HepG2 (cell line): ENCODE results near the gene THRB. TPM values are rescaled to one million over a fixed set of nuclear protein-coding genes. Genes with fewer than 3 reads are reported as not detected.

ENCODE experiments used
- BHLHE40 ChIP-seq: IDR thresholded peaks from 2 replicates; pipeline ENCODE4 v1.6.1; 2011; ENCODE audit warnings: low read length, improper control_type of control experiment
- ETV5 ChIP-seq: IDR thresholded peaks from 2 replicates; pipeline ENCODE4 v1.6.1; 2018; ENCODE audit warnings: missing biosample characterization, missing genetic modification reagents, inconsistent platforms, borderline replicate concordance
- GLI4 ChIP-seq: sonication (generic); formaldehyde crosslinking; IDR thresholded peaks from 2 replicates; pipeline ENCODE4 v1.5.1; 2020; ENCODE audit warnings: missing genetic modification reagents, mild to moderate bottlenecking, moderate library complexity, borderline replicate concordance
- GMEB1 ChIP-seq: sonication (generic); formaldehyde crosslinking; IDR thresholded peaks from 2 replicates; pipeline ENCODE4 v1.5.1; 2020; ENCODE audit warnings: missing genetic modification reagents, mild to moderate bottlenecking, borderline replicate concordance
- HNRNPH1 ChIP-seq: fragments of 200-400 bp; formaldehyde crosslinking; optimal IDR thresholded peaks from 2 replicates; pipeline ENCODE3; 2017; ENCODE audit warnings: mild to moderate bottlenecking, low read depth, low read length
- KLF9 ChIP-seq: IDR thresholded peaks from 2 replicates; pipeline ENCODE4 v1.6.1; 2016; ENCODE audit warnings: low read depth
- MEIS1 ChIP-seq: sonication (generic); formaldehyde crosslinking; IDR thresholded peaks from 2 replicates; pipeline ENCODE4 v1.9.0; 2021; ENCODE audit warnings: mild to moderate bottlenecking, missing genetic modification reagents, moderate library complexity, borderline replicate concordance
- MTA1 ChIP-seq: sonication (generic); formaldehyde crosslinking; IDR thresholded peaks from 2 replicates; pipeline ENCODE4 v1.4.0; 2020; ENCODE audit warnings: missing genetic modification reagents, mild to moderate bottlenecking, borderline replicate concordance
- PAWR ChIP-seq: sonication (generic); formaldehyde crosslinking; IDR thresholded peaks from 2 replicates; pipeline ENCODE4 v1.4.0; 2020; ENCODE audit warnings: missing genetic modification reagents, mild to moderate bottlenecking, borderline replicate concordance
- TCF7 ChIP-seq: sonication (generic); IDR thresholded peaks from 2 replicates; pipeline ENCODE4 v1.6.1; 2016; ENCODE audit warnings: antibody characterized with exemption, low read depth
- USF2 ChIP-seq, 2 experiments: sonication (generic) in 1 of 2; formaldehyde crosslinking in 1 of 2; IDR thresholded peaks; 2 replicates each; pipeline versions ENCODE4 v1.5.1 to v1.6.1; 2011 to 2020; ENCODE audit warnings: borderline replicate concordance in 1 of 2, low read depth in 1 of 2, low read length in 1 of 2, mild to moderate bottlenecking in 1 of 2, missing genetic modification reagents in 1 of 2, moderate library complexity in 1 of 2
- ZBTB10 ChIP-seq: sonication (generic); formaldehyde crosslinking; IDR thresholded peaks from 2 replicates; pipeline ENCODE4 v1.4.0; 2020; ENCODE audit warnings: missing genetic modification reagents, borderline replicate concordance
- ZNF121 ChIP-seq: sonication (generic); formaldehyde crosslinking; IDR thresholded peaks from 2 replicates; pipeline ENCODE4 v1.5.0; 2020; ENCODE audit warnings: mild to moderate bottlenecking, missing genetic modification reagents
- ZNF639 ChIP-seq: conservative IDR thresholded peaks from 2 replicates; pipeline ENCODE4 v1.6.1; 2018; ENCODE audit warnings: missing genetic modification reagents
- ZNF687 ChIP-seq: sonication (generic); formaldehyde crosslinking; IDR thresholded peaks from 2 replicates; pipeline ENCODE4 v1.5.1; 2020; ENCODE audit warnings: mild to moderate bottlenecking, missing genetic modification reagents, moderate library complexity
- ZNF746 ChIP-seq: sonication (generic); formaldehyde crosslinking; IDR thresholded peaks from 2 replicates; pipeline ENCODE4 v1.8.0; 2022; ENCODE audit warnings: mild to moderate bottlenecking, missing genetic modification reagents
- polyA plus RNA-seq, 8 experiments: library from polyadenylated mRNA; depleted of rRNA in 3 of 8; stranded (reverse) in 7 of 8; unstranded in 1 of 8; fragments of >200 nt; fragmentation: Illumina TruSeq in 4 of 8; extraction: Trizol in 4 of 8; gene quantifications; 2 replicates each; pipeline versions ENCODE4 v1.2.1 to v1.2.3, GENCODE V29; 2011 to 2016; ENCODE audit warnings: low read depth in 4 of 8, missing spikeins in 1 of 8, mixed read lengths in 1 of 8; ENCODE audit not compliant: insufficient read depth in 1 of 8
- total RNA-seq, 5 experiments: library from RNA; depleted of rRNA; stranded (reverse); fragments of >200 nt; fragmentation: Illumina TruSeq; extraction: Trizol; gene quantifications; 2 replicates each; pipeline ENCODE4 v1.2.3, GENCODE V29; 2016; ENCODE audit warnings: low read depth in 1 of 5

Gene THRB
- total and polyA plus RNA-seq, 2 of the 13 experiments (the other 11 are each of a cell fraction or from before 2014, with no cell fraction given) = 4.7 to 22.7 TPM

GRCh38 chr3:24100696-24101402 lies 393.8 kb downstream of the THRB start (continued):
- TF ChIP-seq ETV5 (CRISPR knock-in tag) (no peak), ZBTB10 (CRISPR knock-in tag) (no peak), HNRNPH1 (no peak), GLI4 (no peak), KLF9 (CRISPR knock-in tag) (no peak), GMEB1 (no peak), ZNF746 (CRISPR knock-in tag) (no peak), ZNF121 (CRISPR knock-in tag) (no peak), MEIS1 (CRISPR knock-in tag) (no peak), ZNF687 (CRISPR knock-in tag) (0 out of 2 replicates have a peak, but pooled peaks have one; percentile 14), MTA1 (CRISPR knock-in tag) (no peak), BHLHE40 (no peak), USF2 (IDR thresholded peaks at IDR 0.05; ENCODE audit: low read depth, low read length) (no peak), USF2 (CRISPR knock-in tag; IDR thresholded peaks at IDR 0.05; ENCODE audit: borderline replicate concordance) (no peak), TCF7 (no peak), ZNF639 (CRISPR knock-in tag) (no peak), PAWR (CRISPR knock-in tag) (no peak)
